H9 (cell line): ENCODE measurements around the gene MCF2L2. TPM values are rescaled to one million over a fixed set of nuclear protein-coding genes. Genes with fewer than 3 reads are reported as not detected.

Experiments used
- DNase-seq: peaks from one replicate; pipeline ENCODE4 v3.0.0-alpha.2; 2017
- H2AFZ ChIP-seq: one replicate; pipeline ENCODE4 v1.6.1; 2013; ENCODE audit warnings: mild to moderate bottlenecking, low read length, control low read depth, moderate library complexity
- H2AK5ac ChIP-seq: 2 replicates; pipeline ENCODE4 v1.6.1; 2013; ENCODE audit warnings: low read length, control low read depth, mixed read lengths; ENCODE audit not compliant: insufficient read length
- H2BK120ac ChIP-seq: one replicate; pipeline ENCODE4 v1.6.1; 2013; ENCODE audit warnings: low read depth, mild to moderate bottlenecking, low read length, control low read depth, inconsistent platforms; ENCODE audit not compliant: poor library complexity, severe bottlenecking
- H2BK12ac ChIP-seq: 2 replicates; pipeline ENCODE4 v1.6.1; 2013; ENCODE audit warnings: low read length, control low read depth, mixed read lengths, low read depth; ENCODE audit not compliant: insufficient read length
- H2BK15ac ChIP-seq: 2 replicates; pipeline ENCODE4 v1.6.1; 2013; ENCODE audit warnings: low read depth, low read length, control low read depth
- H2BK20ac ChIP-seq: one replicate; pipeline ENCODE4 v1.6.1; 2013; ENCODE audit warnings: low read depth, mild to moderate bottlenecking, low read length, control low read depth, inconsistent platforms; ENCODE audit not compliant: poor library complexity, severe bottlenecking
- H2BK5ac ChIP-seq: 2 replicates; pipeline ENCODE4 v1.6.1; 2013; ENCODE audit warnings: low read length, control low read depth, mixed read lengths; ENCODE audit not compliant: insufficient read length
- H3K14ac ChIP-seq: 2 replicates; pipeline ENCODE4 v1.6.1; 2013; ENCODE audit warnings: low read length, control low read depth; ENCODE audit not compliant: insufficient read depth
- H3K18ac ChIP-seq: 2 replicates; pipeline ENCODE4 v1.6.1; 2013; ENCODE audit warnings: low read depth, mild to moderate bottlenecking, mixed read lengths, low read length, control low read depth; ENCODE audit not compliant: insufficient read length
- H3K23ac ChIP-seq: 2 replicates; pipeline ENCODE4 v1.6.1; 2013; ENCODE audit warnings: low read length, control low read depth, mixed read lengths, low read depth; ENCODE audit not compliant: insufficient read length
- H3K23me2 ChIP-seq: 2 replicates; pipeline ENCODE4 v1.6.1; 2013; ENCODE audit warnings: low read depth, mild to moderate bottlenecking, mixed read lengths, low read length, control low read depth; ENCODE audit not compliant: insufficient read length, poor library complexity, severe bottlenecking
- H3K27ac ChIP-seq: 2 replicates; pipeline ENCODE4 v1.5.1; 2013; ENCODE audit warnings: low read length, control low read depth, mixed read lengths, low read depth; ENCODE audit not compliant: insufficient read length
- H3K27me3 ChIP-seq: 2 replicates; pipeline ENCODE4 v1.6.1; 2013; ENCODE audit warnings: low read length, control low read depth, inconsistent platforms; ENCODE audit not compliant: insufficient read depth
- H3K4ac ChIP-seq: 2 replicates; pipeline ENCODE4 v1.6.1; 2013; ENCODE audit warnings: low read depth, mild to moderate bottlenecking, control low read depth, inconsistent platforms, low read length, moderate library complexity
- H3K4me1 ChIP-seq: 2 replicates; pipeline ENCODE4 v1.6.1; 2013; ENCODE audit warnings: low read length, control low read depth, inconsistent platforms; ENCODE audit not compliant: insufficient read depth
- H3K4me2 ChIP-seq: 2 replicates; pipeline ENCODE4 v1.6.1; 2013; ENCODE audit warnings: low read length, control low read depth, mixed read lengths; ENCODE audit not compliant: insufficient read length, insufficient read depth
- H3K56ac ChIP-seq: 2 replicates; pipeline ENCODE4 v1.6.1; 2013; ENCODE audit warnings: low read depth, mild to moderate bottlenecking, mixed read lengths, low read length, control low read depth; ENCODE audit not compliant: insufficient read length
- H3K79me1 ChIP-seq: 2 replicates; pipeline ENCODE4 v1.6.1; 2013; ENCODE audit warnings: low read depth, mild to moderate bottlenecking, moderate library complexity, low read length, control low read depth, inconsistent platforms; ENCODE audit not compliant: insufficient read depth, poor library complexity, severe bottlenecking
- H3K79me2 ChIP-seq: 2 replicates; pipeline ENCODE4 v1.6.1; 2013; ENCODE audit warnings: low read length, control low read depth, inconsistent platforms; ENCODE audit not compliant: insufficient read depth
- H3K9ac ChIP-seq: 2 replicates; pipeline ENCODE4 v1.6.1; 2013; ENCODE audit warnings: low read length, control low read depth, mixed read lengths; ENCODE audit not compliant: insufficient read length; ENCODE audit errors: extremely low read depth
- H3K9me3 ChIP-seq: one replicate; pipeline ENCODE4 v1.6.1; 2013; ENCODE audit warnings: low read depth, low read length, inconsistent platforms; ENCODE audit not compliant: control insufficient read depth
- H3T11ph ChIP-seq: one replicate; pipeline ENCODE4 v1.6.1; 2013; ENCODE audit warnings: mild to moderate bottlenecking, low read length, control low read depth, inconsistent platforms
- H4K20me1 ChIP-seq: one replicate; pipeline ENCODE4 v1.6.1; 2013; ENCODE audit not compliant: control insufficient read depth, insufficient read length, insufficient read depth
- H4K5ac ChIP-seq: 2 replicates; pipeline ENCODE4 v1.6.1; 2013; ENCODE audit warnings: low read depth, mild to moderate bottlenecking, mixed read lengths, low read length, control low read depth; ENCODE audit not compliant: insufficient read length
- H4K8ac ChIP-seq: replicated peaks from 2 replicates; pipeline ENCODE4 v1.6.1; 2013; ENCODE audit warnings: low read length, control low read depth, mixed read lengths, low read depth; ENCODE audit not compliant: insufficient read length
- H4K91ac ChIP-seq: 2 replicates; pipeline ENCODE4 v1.6.1; 2013; ENCODE audit warnings: low read depth, mild to moderate bottlenecking, moderate library complexity, mixed read lengths, low read length, control low read depth; ENCODE audit not compliant: insufficient read length
- H3K27ac Mint-ChIP-seq, 3 experiments: 2 replicates in 2 of 3; 3 replicates in 1 of 3; pipeline ENCODE4 v1.8.0; 2020 to 2021; ENCODE audit warnings: mixed read lengths in 3 of 3, mild to moderate bottlenecking in 1 of 3, moderate library complexity in 1 of 3
- H3K27me3 Mint-ChIP-seq: 2 replicates; pipeline ENCODE4 v1.8.0; 2021; ENCODE audit warnings: low read depth, mild to moderate bottlenecking, moderate library complexity, mixed read lengths
- H3K36me3 Mint-ChIP-seq, 3 experiments: 2 replicates in 2 of 3; 3 replicates in 1 of 3; pipeline ENCODE4 v1.8.0; 2020 to 2021; ENCODE audit warnings: low read depth in 3 of 3, mixed read lengths in 3 of 3; ENCODE audit not compliant: insufficient read depth in 1 of 3
- H3K4me1 Mint-ChIP-seq, 2 experiments: 2 replicates each; pipeline ENCODE4 v1.8.0; 2020; ENCODE audit warnings: mixed read lengths in 2 of 2
- H3K4me3 Mint-ChIP-seq, 2 experiments: 2 replicates in 1 of 2; 3 replicates in 1 of 2; pipeline ENCODE4 v1.8.0; 2020 to 2021; ENCODE audit warnings: mild to moderate bottlenecking in 2 of 2, mixed read lengths in 2 of 2, moderate library complexity in 1 of 2
- H3K9me3 Mint-ChIP-seq, 2 experiments: 2 replicates in 1 of 2; 3 replicates in 1 of 2; pipeline ENCODE4 v1.8.0; 2020; ENCODE audit warnings: mild to moderate bottlenecking in 2 of 2, mixed read lengths in 2 of 2, moderate library complexity in 1 of 2
- WGBS: extraction: QIAGEN DNeasy Blood & Tissue Kit; methylation state at CpG from one replicate; pipeline ENCODE4 v1.1.7; 2013; ENCODE audit warnings: missing lambda C conversion rate, low lambda C conversion rate, mixed read lengths; ENCODE audit not compliant: insufficient read length; ENCODE audit errors: extremely low coverage; 5-methylcytosine and 5-hydroxymethylcytosine counted together
- total RNA-seq: library from RNA; stranded (reverse); gene quantifications from 2 replicates; pipeline ENCODE4 v1.2.1, GENCODE V29; 2021
- TF ChIP-seq, protein P1 (sequence below): fragments of 200-600 bp; sonication (generic); conservative IDR thresholded peaks from 3 replicates; pipeline ENCODE4 v1.8.0; 2021; ENCODE audit warnings: antibody characterized with exemption, mild to moderate bottlenecking

MCF2L2 gene
- total RNA-seq, 1 experiment from 2014 or later = 6.4 TPM

DNA sequence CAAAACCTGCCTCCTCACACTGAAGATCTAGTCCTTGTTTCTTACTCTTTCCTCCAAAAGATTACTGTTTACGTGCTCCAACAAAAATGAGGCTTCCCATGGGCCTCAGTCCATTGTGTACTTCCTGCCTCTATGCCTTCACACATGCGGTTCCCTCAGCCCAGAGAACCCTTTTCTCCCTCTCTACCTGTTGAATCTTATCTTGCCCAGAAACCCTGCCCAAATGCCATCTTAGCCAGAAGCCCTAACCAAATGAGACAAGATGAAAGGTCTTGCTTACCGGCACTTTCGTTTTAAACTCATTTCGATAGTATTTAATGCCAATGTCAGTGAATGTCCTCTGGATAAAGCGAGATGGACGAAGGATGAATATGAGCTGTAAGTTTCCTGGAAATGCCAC is 89.9 kb downstream of the MCF2L2 start:
- H3K4ac ChIP-seq = no peak overlapping the region
- no peak overlapping the region for H3K9ac ChIP-seq
- no peak overlapping the region for H2BK5ac ChIP-seq
- no peak overlapping the region for H3K4me2 ChIP-seq
- WGBS = no CpG with 5 or more reads among the region's 7 CpGs
- H3K27me3 Mint-ChIP-seq = no peaks in the 10 kb centered on the region
- H3K23ac ChIP-seq = no peak overlapping the region
- no peak overlapping the region for H2AFZ ChIP-seq
- H3K27ac ChIP-seq = no peak overlapping the region
- no peak overlapping the region for H4K8ac ChIP-seq
- TF ChIP-seq, protein P1, sequence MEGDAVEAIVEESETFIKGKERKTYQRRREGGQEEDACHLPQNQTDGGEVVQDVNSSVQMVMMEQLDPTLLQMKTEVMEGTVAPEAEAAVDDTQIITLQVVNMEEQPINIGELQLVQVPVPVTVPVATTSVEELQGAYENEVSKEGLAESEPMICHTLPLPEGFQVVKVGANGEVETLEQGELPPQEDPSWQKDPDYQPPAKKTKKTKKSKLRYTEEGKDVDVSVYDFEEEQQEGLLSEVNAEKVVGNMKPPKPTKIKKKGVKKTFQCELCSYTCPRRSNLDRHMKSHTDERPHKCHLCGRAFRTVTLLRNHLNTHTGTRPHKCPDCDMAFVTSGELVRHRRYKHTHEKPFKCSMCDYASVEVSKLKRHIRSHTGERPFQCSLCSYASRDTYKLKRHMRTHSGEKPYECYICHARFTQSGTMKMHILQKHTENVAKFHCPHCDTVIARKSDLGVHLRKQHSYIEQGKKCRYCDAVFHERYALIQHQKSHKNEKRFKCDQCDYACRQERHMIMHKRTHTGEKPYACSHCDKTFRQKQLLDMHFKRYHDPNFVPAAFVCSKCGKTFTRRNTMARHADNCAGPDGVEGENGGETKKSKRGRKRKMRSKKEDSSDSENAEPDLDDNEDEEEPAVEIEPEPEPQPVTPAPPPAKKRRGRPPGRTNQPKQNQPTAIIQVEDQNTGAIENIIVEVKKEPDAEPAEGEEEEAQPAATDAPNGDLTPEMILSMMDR = no peak
- H3K79me2 ChIP-seq = no peaks in the 10 kb centered on the region
- H3T11ph ChIP-seq = no peak overlapping the region
- H3K56ac ChIP-seq = no peak overlapping the region
- H3K14ac ChIP-seq = no peak overlapping the region
- no peak overlapping the region for H2BK12ac ChIP-seq
- no peak overlapping the region for H4K91ac ChIP-seq
- no peaks in the 10 kb centered on the region for H4K20me1 ChIP-seq
- H3K9me3 ChIP-seq = no peaks in the 10 kb centered on the region
- H3K23me2 ChIP-seq = no peaks in the 10 kb centered on the region
- no peak overlapping the region for H4K5ac ChIP-seq
- no peaks in the 10 kb centered on the region for H3K27me3 ChIP-seq
- no peak overlapping the region for H3K18ac ChIP-seq
- no peaks in the 10 kb centered on the region for H3K79me1 ChIP-seq
- no peaks in the 10 kb centered on the region; a peak in 1 of 5 replicates for H3K9me3 Mint-ChIP-seq
- no peak overlapping the region for H2BK20ac ChIP-seq
- no peak overlapping the region for H3K27ac Mint-ChIP-seq
- H2AK5ac ChIP-seq = no peak overlapping the region
- no peak for DNase-seq
- H3K4me1 ChIP-seq = no peaks in the 10 kb centered on the region
- H3K4me1 Mint-ChIP-seq = 0 out of 4 replicates have a peak, but pooled peaks cover 0 to 2% of the 10 kb centered on the region in 2 experiments
- peaks cover 0 to 2% (median 0%) of the 10 kb centered on the region in 3 experiments; a peak in 2 of 7 replicates for H3K36me3 Mint-ChIP-seq
- no peak overlapping the region for H3K4me3 Mint-ChIP-seq
- no peak overlapping the region for H2BK120ac ChIP-seq
- no peak overlapping the region for H2BK15ac ChIP-seq
